ENCODE measurements around the gene EMP3.

DNA sequence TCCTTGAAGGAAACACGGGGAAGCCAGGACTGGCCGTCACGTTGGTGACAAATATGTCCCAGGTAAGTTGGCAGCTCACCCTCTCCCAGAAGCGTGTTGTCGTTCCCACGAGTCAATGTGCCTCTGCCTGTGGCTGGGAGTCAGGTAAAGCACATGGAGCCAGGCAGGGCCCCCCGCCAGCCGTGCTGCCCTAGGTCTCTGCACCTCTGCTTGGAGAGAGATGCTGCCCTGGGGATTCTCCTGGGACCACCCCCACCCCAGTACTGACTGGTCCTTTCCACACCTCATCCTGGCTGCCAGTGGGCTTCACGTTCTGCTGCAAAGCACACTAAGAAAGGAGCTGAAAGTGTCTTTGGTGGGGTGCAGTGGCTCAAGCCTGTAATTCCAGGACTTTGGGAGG is 45.6 kb upstream of the EMP3 start:
- TF ChIP-seq CREB1 (IDR thresholded peaks at IDR 0.05) (no peak), CREB1 (CRISPR knock-in tag; IDR thresholded peaks at IDR 0.05) (no peak), TEAD4 (IDR thresholded peaks at IDR 0.05; ENCODE audit: low read length) (no peak), TEAD4 (CRISPR knock-in tag; IDR thresholded peaks at IDR 0.05; ENCODE audit: borderline replicate concordance) (no peak), PTBP1 (IDR thresholded peaks at IDR 0.05; ENCODE audit: low read depth, low read length) (no peak), SRSF7 (optimal IDR thresholded peaks at IDR 0.05; ENCODE audit: low read depth, low read length) (no peak), POLR2AphosphoS5 (IDR thresholded peaks at IDR 0.05; ENCODE audit: control insufficient read depth, insufficient read depth, low read depth, low read length) (no peak), BACH1 (tag; IDR thresholded peaks at IDR 0.05) (no peak), HNRNPL (IDR thresholded peaks at IDR 0.05; ENCODE audit: low read depth, low read length) (no peak)

All from K562 (cell line).